DLD1 (cell line): Measurements from ENCODE around the gene BRDT.
"Not testable (repeated sequence)": the region's sequence is repeated elsewhere in the genome, so short reads cannot be mapped to it uniquely, and the experiment has no call there.

ENCODE experiments used
- in situ Hi-C: cut with HindIII; loops from 2 replicates; pipeline ENCODE4 v1.10.0; 2017; ENCODE audit warnings: low sequenced_read_pairs

Gene BRDT

DNA sequence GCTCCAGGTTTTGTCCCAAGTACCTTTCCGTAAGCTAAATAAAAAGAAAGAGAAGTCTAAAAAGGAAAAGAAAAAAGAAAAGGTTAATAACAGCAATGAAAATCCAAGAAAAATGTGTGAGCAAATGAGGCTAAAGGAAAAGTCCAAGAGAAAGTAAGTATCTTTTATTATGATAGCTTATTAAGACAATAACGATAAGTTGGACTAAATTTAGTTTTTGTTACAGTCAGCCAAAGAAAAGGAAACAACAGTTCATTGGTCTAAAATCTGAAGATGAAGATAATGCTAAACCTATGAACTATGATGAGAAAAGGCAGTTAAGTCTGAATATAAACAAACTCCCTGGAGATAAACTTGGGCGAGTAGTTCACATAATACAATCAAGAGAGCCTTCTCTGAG, 31.5 kb downstream of the BRDT start:
- in situ Hi-C loops: no loop called here

DNA sequence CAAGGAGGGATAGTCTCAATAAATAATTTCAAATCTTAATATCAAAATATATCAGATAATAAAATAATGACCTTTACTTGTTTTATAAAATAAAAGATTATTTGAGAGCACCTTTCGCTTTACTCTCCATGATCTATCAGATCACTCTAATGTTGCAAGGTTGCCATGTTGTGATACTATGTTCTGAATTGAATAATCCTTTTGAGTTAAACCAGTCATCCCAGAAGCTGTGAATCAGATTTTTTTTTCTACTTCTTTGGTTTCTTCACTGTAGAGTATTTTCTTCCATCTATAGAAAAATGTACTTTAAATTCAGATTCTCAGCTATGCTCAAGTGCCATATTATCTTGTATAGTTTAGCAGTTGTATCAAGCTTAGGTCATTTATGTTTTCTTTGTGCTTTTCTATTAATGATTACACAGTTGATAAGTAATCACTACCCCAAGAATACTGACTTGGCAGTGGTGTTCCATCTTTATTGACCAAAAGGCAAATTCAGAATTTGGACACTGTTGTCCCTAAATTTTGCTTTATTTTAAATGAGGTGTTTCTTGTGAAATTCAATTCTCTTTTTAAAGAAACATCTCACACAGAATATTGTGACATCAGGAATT, 32.9 kb downstream of the BRDT start:
- in situ Hi-C loops: no loop called here

DNA sequence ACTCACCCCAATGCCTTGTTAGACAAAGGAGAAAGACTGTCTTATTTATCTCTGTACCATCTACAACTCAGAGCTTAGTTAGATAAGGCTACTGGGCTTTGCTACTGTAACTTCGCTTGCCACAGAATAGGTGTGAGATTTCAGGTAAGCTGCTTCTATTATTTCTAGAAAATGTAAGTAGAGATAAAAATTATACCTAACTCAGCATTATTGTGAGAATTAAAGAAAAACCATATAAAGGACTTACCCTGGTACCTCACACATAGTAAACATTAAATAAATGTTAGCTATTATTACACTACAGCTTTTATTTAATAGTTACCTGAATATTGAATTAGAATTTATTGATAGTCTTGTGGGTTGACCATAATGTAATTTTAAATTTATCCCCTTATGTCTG, 44.1 kb downstream of the BRDT start:
- in situ Hi-C loops: no loop called here

DNA sequence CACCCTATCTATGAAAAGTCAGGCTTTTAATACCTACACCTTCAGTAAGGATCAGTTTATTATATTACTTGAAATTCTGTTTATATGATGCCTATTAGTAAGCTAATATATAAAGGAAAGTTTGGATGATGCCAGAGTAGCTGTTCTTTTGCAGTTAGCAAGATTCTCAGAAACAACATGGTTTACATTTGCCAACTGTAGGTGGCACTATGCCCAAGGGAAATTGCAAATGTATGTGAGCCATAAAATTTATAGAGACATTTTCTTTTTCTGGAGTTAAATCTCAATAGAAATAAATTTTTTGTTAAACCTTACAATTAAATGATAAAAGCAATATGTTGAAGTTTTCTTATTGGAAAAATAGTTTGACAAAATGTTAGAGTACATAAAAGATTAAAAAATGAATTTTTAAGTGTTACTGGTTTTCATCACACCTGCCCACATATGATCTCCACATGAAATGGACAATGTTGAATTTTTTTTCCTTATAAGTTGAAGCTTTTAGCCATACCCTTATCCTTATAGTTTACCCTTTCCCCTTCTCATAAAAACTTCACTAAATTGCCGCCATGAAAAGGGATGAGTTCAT, 48.5 kb downstream of the BRDT start:
- in situ Hi-C loops: no loop called here

DNA sequence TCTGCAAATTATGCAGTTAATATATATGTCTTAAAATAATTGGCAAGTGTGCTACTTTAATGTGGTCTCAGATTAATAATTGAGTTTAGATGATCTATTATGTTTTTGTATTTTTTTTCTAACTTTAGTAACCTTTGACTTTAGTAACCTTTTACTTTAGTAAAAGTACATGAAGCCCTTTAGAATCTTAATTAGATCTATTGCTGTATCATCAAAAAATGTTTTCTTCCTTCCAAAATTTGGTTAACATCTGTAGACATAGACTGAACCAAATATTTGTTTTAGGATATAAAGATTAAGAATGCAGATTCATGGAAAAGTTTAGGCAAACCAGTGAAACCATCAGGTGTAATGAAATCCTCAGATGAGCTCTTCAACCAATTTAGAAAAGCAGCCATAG, 54.9 kb downstream of the BRDT start:
- in situ Hi-C loops: no loop called here

GRCh38 chr1:92013923-92014322, 64.7 kb downstream of the BRDT start:
- in situ Hi-C loops: no loop called here

DNA sequence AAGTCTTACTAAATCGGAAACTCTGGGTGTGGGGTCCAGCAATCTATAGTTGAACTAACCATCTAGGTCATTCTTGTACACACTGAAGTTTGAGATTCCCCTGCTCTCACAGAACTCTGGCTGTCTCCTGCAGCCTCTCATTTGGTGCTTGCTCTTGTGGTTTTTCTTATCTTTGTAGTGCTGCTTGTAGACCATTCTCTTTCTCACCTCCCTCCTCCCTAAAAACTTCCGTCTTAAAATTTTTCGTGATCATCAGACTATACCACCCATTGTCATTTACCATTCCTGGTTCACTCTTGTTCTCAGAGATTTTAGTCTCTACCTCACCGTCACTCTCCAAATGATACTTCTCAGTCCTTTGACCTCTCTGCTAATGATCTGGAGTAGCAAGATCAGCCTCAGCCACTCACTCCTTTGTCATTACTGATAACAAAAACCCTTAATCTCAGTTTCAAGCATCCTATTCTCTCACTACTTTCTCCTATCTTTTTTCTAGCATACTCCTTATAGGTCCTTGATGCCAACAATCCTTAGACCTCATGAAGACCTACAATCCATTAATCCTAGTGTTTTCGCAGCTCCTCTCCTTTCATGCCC, 67.6 kb downstream of the BRDT start:
- in situ Hi-C loops: no loop called here

DNA sequence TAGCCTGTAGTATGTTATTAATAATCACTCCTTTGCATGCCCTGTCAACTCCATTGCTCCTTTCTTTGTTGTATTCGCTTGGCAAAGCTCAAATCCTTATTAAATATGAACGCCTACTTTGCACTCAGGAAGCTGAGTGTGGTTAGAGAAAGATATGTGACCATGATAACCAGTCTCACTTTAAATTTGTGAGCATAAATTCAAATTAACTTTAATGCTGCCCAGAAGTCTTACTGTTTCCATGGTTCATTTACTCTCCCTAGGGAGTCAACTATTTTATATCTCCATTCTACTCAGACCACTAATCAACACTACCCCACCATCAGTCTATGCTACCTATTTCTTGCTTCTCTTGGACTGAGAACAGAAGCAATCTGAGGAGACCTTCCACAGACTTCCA, 68.5 kb downstream of the BRDT start:
- in situ Hi-C loops: no loop called here

DNA sequence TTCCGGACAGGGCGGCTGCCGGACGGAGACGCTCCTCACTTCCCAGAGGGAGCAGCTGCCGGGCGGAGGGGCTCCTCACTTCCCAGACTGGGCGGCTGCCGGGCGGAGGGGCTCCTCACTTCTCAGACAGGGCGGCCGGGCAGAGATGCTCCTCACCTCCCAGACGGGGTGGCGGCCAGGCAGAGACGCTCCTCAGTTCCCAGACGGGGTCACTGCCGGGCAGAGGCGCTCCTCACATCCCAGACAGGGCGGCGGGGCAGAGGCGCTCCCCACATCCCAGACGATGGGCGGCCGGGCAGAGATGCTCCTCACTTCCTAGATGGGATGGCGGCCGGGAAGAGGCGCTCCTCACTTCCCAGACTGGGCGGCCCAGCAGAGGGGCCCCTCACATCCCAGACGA, 76.8 kb downstream of the BRDT start:
- in situ Hi-C loops: not testable (repeated sequence)

DNA sequence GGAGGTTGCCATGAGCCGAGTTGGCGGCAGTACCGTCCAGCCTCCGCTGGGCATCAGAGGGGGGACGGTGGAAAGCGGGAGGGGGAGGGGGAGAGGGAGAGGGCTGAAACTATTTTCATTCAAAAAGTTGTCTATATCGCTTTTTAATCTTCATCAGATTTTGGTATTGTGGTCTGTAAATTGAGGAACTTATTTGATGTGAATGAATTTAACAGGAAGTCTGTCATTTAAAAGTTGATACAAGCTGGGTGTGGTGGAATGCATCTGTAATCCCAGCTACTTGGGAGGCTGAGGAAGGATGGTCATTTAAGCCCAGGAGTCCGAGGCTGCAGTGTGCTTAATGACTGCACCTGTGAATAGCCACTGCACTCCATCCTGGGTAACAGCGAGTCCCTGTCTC, 77.6 kb downstream of the BRDT start:
- in situ Hi-C loops: no loop called here

GRCh38 chr1:92029241-92029922, 80.2 kb downstream of the BRDT start:
- in situ Hi-C loops: no loop called here

DNA sequence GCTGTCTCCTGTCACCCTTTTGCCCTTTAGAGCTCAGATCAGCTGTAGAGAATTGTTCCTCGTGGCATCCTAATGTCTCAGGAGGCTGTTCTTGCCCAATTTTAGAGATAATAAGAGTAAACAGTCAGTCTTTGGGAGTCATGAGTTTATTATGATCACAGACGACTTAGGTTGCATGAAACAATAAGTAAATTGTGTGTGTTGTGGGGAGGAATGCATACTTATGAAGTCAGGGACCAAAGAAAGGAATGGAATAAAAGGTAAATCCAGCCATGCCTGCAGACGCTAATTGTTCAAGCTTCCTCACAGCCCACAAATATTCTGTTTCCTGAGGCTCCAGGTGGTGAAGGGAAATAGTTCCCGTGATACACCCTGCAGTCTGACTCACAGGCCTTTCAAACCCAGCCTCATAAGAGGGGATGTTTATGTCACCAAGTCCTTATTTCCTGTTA, 81.5 kb downstream of the BRDT start:
- in situ Hi-C loops: no loop called here

DNA sequence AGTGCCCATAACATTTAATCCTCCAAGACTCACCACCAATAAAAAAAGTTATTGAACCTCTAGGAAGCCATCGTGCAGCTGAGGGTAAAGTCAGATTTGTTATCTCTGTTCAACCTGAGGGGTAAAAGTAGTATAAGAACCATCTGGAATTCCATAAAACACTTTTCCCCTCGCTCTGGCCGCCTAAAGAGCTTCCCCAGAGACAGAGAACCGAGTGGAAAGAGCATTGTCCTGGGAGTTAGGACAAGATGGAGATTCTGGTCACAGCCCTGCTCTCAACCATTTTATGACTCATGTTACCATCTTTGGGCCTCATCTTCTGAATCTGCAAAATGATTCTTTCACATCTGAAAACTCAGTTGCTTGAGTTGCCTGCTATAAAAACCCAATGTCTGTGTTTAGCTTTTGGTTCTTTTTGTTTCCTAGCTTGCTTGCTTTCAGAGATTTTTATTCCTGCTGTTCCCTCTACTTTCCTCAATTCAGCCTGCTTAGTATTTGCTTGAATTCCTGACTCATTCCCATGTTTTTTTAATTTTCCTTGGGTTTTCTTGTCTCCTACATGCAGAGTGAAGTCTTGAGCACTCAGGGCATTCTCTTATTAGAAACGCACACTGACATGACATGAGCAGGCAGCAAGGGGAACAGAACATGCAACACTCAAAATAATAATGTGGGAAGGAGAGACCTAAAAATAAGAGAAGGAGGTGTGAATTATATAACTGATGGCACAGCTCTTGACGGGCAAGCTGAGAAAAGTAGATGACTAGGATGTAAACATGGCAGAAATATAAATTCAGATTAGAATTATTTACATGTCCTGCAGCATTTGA, 82.3 kb downstream of the BRDT start:
- in situ Hi-C loops: no loop called here

DNA sequence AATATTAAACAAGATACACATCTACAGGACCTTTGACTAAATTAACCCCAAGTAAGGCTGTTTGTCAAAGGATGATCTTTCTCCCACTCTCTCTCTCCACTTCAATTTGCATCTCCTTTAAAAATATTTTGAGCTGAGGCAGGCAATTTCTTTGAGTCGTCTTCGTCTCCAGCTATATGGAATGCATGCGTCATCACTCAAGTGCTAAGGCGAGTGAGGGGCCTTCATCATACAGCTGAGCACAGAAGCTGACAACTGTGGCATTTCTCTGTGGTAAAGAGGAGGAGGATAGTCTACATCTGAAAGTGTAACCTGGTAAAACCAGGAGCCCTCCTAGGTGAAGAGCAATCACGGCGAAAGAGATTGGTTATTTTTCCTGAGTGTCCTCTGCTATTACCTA, 88.2 kb downstream of the BRDT start:
- in situ Hi-C loops: no loop called here

GRCh38 chr1:92038695-92039346, 89.6 kb downstream of the BRDT start:
- in situ Hi-C loops: no loop called here

DNA sequence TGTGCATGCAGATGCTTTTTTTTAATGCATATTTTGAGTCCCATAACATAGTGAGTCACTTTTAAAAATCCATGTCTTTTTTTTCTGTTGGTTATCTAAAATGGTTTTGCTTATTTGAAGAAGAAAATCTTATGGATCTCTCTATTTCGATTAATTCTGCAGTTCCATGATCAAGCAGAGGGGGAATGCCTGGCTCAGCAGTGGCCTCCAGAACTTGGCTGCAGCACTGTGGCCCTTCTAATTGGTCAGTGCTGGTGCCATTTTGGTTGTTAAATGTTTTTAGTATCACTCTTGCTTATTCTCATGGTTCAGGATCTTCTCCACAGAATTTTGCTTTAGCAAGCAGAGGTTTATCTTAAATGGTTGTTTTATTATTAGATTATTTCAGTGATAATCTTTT, 91.8 kb downstream of the BRDT start:
- in situ Hi-C loops: no loop called here

- in situ Hi-C loops: no loop called here
These were observed 94.4 kb downstream of the BRDT start for GRCh38 chr1:92043621-92044020.

- in situ Hi-C loops: no loop called here
These were observed 96.7 kb downstream of the BRDT start for GRCh38 chr1:92045766-92046495.

DNA sequence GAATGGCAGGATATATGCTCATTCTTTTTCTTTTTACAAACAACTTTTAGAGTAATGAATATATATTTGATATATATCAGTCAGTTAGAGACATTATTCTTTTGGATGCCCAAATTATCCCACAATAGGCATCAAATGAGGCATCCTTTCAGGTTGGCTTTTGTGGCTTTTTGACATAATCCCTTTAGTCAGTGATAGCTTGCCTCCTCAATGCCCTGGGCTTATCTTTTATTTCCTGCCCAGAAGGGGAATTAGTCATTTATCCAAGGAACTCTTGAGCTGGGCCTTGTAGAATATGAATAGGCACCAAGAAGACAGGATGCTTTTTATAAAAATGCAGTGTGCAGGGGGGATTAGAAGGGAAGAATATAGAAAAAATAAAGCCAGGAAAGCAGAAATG, 102.7 kb downstream of the BRDT start:
- in situ Hi-C loops: no loop called here
